Effector CD4-positive, alpha-beta T cell (primary cell): Measurements from ENCODE around the gene SUMO3.
A peak's percentile ranks its signal among the peaks of the same experiment; 100 is the strongest.

Source experiments
- DNase-seq: peaks from one replicate; pipeline ENCODE4 v3.0.0-alpha.2; 2020

The SUMO3 gene

GRCh38 chr21:44801468-44802395 lies 16.1 kb downstream of the SUMO3 start, which contains the start of gene UBE2G2:
TSS of gene UBE2G2 (minus strand) at chr21:44801820. CDS start at chr21:44801748, 72 bp downstream.
- DNase-seq = peak; percentile 82

- DNase-seq = no peak
Observed at GRCh38 chr21:44800971-44801467, 16.8 kb downstream of the SUMO3 start.

DNA sequence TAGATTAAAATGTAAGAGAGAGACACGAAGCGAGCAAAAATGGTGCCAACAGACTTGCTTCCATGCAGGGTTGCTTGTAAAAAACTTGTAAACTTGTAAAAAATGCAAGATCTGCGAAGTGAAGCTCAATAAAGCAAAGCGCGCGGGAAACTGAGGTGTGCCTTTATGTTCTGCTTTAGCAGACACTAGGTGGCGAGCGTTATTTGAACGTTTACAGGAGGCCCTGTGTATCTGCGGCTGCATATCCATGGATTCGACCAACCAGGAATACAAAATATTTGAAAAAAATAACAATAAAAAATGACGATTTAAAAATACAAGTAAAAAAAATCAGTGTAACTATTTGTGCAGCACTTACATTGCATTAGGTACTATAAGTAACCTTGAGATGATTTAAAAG lies 17.8 kb downstream of the SUMO3 start:
- no peak for DNase-seq

DNA sequence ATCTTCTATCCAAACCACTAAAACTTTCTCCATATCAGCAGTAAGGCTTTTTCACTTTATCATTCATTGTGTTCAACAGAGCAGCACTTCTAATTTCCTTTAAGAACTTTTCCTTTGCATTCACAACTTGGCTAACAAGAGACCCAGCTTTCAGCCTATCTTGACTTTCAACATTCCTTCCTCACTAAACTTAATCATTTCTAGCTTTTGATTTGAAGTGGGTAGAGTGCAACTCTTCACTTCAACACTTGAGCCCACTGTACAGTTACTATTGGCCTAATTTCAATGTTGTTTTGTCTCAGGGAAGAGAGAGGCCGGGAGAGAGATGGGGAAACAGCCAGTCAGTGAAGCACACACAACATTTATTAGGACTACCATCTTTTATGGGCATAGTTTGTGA lies 18.2 kb downstream of the SUMO3 start:
- no peak for DNase-seq

- DNase-seq = no peak
Observed at GRCh38 chr21:44797775-44798174, 20.1 kb downstream of the SUMO3 start.

DNA sequence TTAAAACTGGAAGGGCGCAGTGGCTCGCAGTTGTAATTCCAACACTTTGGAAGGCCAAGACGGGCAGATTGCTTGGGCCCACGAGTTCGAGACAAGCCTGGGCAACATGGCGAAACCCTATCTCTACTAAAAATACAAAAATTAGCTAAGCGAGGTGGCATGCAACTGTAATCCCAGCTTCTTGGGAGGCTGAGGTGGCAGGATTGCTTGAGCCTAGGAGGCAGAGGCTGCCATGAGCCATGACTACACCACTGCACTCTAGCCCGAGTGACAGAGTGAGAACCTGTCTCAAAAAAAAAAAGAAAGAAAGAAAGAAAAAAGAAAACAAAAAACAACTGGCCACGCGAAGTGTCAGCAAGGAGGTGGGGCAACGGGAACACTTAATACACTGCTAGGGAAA lies 22.5 kb downstream of the SUMO3 start:
- no peak for DNase-seq

GRCh38 chr21:44793592-44794374 lies 24.1 kb downstream of the SUMO3 start:
- DNase-seq = no peak

DNA sequence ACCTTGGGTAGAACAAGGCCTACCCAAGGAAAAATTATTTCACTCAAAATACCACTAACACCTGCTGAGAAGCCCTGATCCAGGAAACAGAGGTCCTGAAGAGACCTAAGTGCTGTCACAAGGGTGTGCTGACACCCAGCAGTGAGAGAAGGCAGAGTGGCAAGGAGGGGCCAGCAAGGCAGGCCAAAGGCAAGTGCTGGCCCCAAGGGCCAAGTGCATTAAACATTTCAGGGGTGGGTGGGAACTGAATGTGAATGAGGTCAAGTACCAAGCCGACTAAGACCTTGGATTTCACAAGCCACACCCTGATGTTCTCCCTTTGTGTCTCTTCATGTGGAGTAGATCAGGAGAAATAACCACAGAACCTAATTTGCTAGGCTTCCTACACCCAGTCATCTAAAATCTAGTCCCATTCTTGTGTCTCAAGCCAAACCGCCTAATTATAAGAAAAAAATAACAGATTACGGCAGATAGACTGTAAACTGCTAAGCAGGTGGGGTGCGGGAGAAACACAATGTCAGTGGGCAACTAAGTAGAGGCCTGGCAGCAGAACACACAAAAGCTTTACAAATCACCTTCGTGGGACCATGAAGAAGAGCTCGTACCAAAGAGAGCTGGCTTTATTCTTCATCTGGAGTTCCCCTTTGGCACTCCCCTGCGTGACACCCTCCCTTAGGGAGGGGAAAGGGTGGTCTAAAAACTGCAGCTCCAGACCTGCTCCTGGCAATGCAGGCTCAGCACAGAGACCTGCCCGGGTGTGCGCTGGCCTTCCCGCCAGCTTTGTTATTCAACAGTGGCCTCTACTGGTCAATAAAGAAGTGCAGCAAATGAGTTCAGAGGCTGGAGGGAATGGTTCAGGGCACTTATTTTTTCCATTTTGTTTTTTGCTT lies 24.9 kb downstream of the SUMO3 start:
- DNase-seq = peak; percentile 38

GRCh38 chr21:44791993-44792392 lies 25.9 kb downstream of the SUMO3 start:
- DNase-seq = no peak

GRCh38 chr21:44791246-44791645 lies 26.6 kb downstream of the SUMO3 start:
- DNase-seq = no peak

DNA sequence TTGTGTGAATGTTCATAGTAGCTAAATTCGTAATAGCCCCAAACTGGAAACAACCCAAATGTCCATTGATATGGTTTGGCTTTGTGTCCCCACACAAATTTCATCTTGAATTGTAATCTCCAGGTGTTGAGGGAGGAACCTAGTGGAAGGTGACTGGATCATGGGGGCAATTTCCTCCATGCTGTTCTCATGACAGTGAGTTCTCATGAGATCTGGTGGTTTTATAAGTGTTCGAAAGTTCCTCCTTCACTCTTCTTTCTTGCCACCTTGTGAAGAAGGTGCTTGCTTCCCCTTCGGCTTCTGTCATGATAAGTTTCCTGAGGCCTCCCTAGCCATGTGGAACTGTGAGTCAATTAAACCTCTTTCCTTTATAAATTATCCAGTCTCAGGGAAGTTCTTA lies 27.5 kb downstream of the SUMO3 start:
- no peak for DNase-seq

- DNase-seq = no peak
Observed at GRCh38 chr21:44789880-44790279, 28.0 kb downstream of the SUMO3 start.

DNA sequence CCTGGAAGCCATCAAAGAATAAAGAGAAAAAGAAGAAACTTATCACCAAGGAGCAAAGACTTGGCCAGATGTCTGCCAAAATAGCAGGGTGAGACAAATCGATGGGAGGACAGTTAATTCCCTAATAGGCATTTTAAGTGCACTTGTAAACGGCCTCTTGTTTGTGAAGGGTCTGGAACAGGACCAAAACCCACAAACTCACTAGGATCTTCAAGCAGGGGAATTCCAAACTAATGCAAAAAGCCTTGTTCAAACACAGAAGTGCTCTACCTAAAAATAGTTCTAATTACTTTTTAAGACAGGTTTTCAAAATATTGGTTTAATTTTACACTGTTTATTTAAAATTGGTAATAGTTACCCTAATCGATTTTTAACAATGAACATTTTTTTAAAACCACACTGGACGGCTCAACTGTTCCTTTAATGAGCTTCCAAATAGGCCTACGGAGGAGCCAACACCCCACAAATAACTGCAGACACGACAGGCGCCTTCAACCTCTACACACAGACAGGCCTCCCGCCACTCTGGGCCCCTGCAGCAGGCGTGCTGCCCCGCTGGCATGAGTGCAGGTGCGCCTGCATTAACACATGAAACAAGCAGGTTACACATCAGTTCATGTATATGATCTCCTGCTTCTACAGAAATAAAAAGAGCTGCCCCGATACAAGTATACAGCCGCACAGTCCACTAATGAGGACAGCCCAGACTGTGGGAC lies 32.1 kb downstream of the SUMO3 start:
- no peak for DNase-seq

- DNase-seq = no peak
Observed at GRCh38 chr21:44784810-44785209, 33.1 kb downstream of the SUMO3 start.

GRCh38 chr21:44783020-44783696 lies 34.7 kb downstream of the SUMO3 start:
- no peak for DNase-seq

DNA sequence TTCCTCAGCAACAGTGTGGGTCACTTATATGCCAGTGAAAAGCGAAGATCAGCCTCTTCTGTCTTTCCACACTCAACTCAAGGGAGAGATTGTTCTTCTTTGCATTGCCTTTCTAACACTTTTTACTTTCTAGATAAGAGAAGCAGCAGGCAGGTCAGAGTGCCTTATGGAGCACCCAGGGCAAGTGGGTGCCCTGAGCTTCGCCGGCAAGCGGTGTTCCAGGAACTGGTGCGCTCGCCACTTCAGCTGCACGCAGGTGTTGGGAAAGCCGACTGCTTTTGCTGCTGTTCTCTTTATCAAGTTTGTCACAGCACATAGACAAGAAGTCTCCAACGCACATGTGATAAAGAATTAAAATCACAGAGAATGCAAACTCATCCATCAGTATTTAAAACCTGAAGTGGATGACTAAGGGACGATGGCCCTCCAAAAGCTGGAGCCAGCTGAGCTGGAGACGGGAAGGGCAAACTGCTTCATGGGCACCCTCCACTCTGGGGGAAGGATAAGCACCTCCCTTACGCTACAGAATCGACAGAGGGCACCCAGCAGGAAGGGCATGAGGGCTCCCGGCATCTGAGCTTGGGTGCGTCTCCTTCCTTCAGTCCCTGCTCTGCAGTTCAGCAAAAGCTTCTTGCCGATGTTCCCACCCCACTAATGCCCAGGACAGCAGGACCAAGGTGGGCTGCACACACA lies 36.9 kb downstream of the SUMO3 start:
- no peak for DNase-seq

- DNase-seq = no peak
Observed at GRCh38 chr21:44780137-44780502, 37.7 kb downstream of the SUMO3 start.

- no peak for DNase-seq
Observed at GRCh38 chr21:44779417-44780136, 38.3 kb downstream of the SUMO3 start.

GRCh38 chr21:44778983-44779382 lies 38.9 kb downstream of the SUMO3 start:
- DNase-seq = no peak

GRCh38 chr21:44778499-44778911 lies 39.4 kb downstream of the SUMO3 start:
- DNase-seq = no peak
